Muscle of leg (tissue), 11 donors: ENCODE data around the gene XRCC1. TPM values are rescaled to one million over a fixed set of nuclear protein-coding genes. Genes with fewer than 3 reads are reported as not detected.
"Not testable (repeated sequence)": the region's sequence is repeated elsewhere in the genome, so short reads cannot be mapped to it uniquely, and the experiment has no call there.

ENCODE experiments used
- DNase-seq: peaks from one replicate; pipeline ENCODE4 v3.0.0; 2013
- H3K27ac ChIP-seq: one replicate; pipeline ENCODE4 v1.5.1; 2013; ENCODE audit warnings: mild to moderate bottlenecking, low read length, control low read depth
- H3K27me3 ChIP-seq: one replicate; pipeline ENCODE4 v1.6.1; 2013; ENCODE audit warnings: low read length; ENCODE audit not compliant: control insufficient read depth, insufficient read depth
- H3K36me3 ChIP-seq: one replicate; pipeline ENCODE4 v1.6.1; 2013; ENCODE audit warnings: low read length; ENCODE audit not compliant: control insufficient read depth, insufficient read depth
- H3K4me1 ChIP-seq: one replicate; pipeline ENCODE4 v1.6.1; 2013; ENCODE audit warnings: low read length; ENCODE audit not compliant: control insufficient read depth, insufficient read depth
- H3K4me3 ChIP-seq: one replicate; pipeline ENCODE4 v1.5.1; 2013; ENCODE audit warnings: low read length, control low read depth
- H3K9me3 ChIP-seq: replicated peaks from 2 replicates; pipeline ENCODE4 v1.6.1; 2013; ENCODE audit warnings: low read depth, low read length; ENCODE audit not compliant: control insufficient read depth
- WGBS: methylation state at CpG from one replicate; pipeline ENCODE4 v1.1.5; 2013; ENCODE audit warnings: missing lambda C conversion rate; ENCODE audit not compliant: insufficient coverage; 5-methylcytosine and 5-hydroxymethylcytosine counted together
- polyA plus RNA-seq, 8 donors: library from polyadenylated mRNA; unstranded; fragments of 120-200 nt; gene quantifications; one replicate each; pipeline versions ENCODE4 v1.2.1 to v1.2.3, GENCODE V29; 2013; ENCODE audit warnings: inconsistent platforms in 1 of 8, low replicate concordance in 1 of 8; ENCODE audit not compliant: insufficient read length in 8 of 8, insufficient read depth in 1 of 8
- total RNA-seq: library from RNA; stranded (reverse); fragments of 120-200 nt; gene quantifications from one replicate; pipeline ENCODE4 v1.2.4, GENCODE V29; 2013

Gene XRCC1
- total and polyA plus RNA-seq, 9 donors, result 27.7 to 42.5 (median 34.8) TPM

DNA sequence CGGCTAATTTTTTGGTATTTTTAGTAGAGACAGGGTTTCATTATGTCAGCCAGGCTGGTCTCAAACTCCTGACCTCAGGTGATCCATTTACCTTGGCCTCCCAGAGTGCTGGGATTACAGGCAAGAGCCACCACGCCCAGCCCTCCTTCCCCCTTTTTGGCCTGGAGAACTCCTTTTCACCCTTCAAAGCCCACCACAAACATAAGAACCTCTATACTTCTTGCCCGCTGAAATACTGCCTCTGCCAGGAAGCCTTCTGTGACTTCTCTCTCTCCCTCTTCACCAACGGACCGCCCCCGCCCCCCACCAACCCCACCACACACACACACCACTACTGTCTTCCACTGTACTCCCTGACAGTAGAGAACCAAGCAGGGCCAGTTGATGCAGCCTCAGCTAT is 41.6 kb upstream of the XRCC1 start:
- DNase-seq, result no peak
- no peak overlapping the region for H3K4me3 ChIP-seq
- H3K4me1 ChIP-seq, result peaks cover 12% of the 10 kb centered on the region
- H3K36me3 ChIP-seq, result peaks cover 22% of the 10 kb centered on the region
- no peaks in the 10 kb centered on the region for H3K27me3 ChIP-seq
- 100% methylated on average over 2 of the region's 6 CpGs for WGBS
- H3K9me3 ChIP-seq, result no peaks in the 10 kb centered on the region
- H3K27ac ChIP-seq, result no peak overlapping the region

DNA sequence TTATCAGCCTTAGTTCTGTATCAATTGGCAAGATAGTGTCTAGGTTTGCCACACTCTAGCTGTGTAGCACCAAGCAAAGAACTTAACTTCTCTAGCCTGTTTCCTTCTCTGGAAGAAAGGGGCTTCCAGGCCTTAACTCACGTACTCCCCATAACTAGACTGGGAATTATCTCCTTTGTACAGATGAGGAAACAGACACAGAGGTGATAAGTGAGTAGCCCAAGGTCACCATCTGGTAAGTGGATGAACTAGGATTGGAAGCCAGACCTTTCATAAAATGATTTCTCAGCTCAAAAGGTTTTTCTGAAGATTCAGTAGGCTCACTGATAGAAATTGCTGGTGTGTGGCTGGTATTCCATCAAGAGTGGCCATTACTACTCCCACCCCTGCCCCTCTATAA is 41.0 kb upstream of the XRCC1 start:
- Histone ChIP-seq H3K9me3 (no peaks in the 10 kb centered on the region), H3K4me3 (no peak overlapping the region), H3K4me1 (peaks cover 12% of the 10 kb centered on the region), H3K27ac (no peak overlapping the region), H3K36me3 (peaks cover 28% of the 10 kb centered on the region), H3K27me3 (no peaks in the 10 kb centered on the region)
- WGBS, result no CpG with 5 or more reads among the region's 1 CpG
- no peak for DNase-seq

DNA sequence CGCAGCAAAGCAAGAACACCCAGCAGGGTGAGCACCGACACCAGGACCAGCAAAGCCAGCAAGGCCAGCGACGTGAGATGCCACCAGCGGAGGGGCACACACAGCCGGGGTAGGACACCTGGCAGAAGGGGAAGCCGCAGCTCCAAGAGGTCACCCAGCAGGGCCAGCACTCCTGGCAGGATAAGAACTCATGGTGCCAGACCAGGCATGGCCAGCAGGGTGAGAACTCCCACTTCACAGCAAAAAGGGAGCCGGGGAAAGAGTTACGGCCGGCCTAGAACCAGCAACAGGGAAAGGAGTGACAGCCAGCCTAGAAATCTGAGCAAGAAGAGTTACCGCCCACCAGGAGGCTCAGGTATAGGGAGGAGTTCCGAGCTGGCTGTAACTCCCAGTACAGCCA is 37.0 kb upstream of the XRCC1 start:
- Histone ChIP-seq H3K4me1 (no peaks in the 10 kb centered on the region), H3K4me3 (no peak overlapping the region), H3K36me3 (peaks cover 48% of the 10 kb centered on the region), H3K9me3 (no peaks in the 10 kb centered on the region), H3K27me3 (no peaks in the 10 kb centered on the region), H3K27ac (no peak overlapping the region)
- 94% methylated on average over 10 of the region's 12 CpGs for WGBS
- no peak for DNase-seq

DNA sequence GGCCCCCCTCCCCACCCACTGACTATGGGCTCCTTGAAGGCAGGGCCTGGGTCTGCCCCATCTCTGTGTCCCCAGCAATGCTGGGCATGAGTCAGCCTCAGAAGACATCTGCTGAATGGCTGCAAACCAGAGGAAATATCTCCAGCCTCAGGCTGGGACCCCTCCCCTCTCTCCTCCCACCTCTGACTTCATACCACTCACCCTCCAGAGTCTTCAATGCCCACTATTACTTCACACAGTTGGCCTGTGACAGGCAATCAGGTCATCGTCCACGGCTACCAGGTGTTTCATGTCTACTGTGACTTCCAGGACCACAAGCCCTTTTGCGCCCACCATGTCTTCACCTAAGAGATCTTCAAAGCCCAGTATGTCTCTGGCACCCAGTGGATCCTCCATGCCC is 36.5 kb upstream of the XRCC1 start, which contains the start of gene SRRM5:
SRRM5 (plus strand) TSS at position 301 of the 400 bp plus-strand sequence; CDS start at position 335, 34 bp downstream.
- WGBS, result 94% methylated on average over 3 of the region's 3 CpGs
- peaks cover 52% of the 10 kb centered on the region for H3K36me3 ChIP-seq

DNA sequence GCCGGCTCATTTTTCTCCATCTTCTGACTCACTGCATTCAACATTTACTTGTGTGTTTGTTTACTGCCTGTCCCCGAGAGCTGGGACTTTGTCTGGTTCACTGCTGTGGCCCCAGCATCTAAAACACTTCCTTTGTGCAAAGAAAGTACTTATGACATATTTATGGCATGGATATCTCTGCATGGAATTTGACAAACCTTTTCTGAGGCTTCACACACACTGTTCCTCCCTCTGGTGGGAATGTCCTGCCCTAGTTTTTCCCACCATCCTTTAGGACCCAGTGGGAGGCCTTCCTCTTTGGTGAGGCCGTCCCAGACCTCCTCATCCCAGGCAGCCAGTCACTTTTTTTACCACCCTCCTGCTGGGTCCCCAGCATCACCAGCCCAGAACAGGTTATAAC is 35.2 kb upstream of the XRCC1 start:
- Histone ChIP-seq H3K4me1 (no peaks in the 10 kb centered on the region), H3K36me3 (peaks cover 61% of the 10 kb centered on the region), H3K9me3 (no peaks in the 10 kb centered on the region), H3K4me3 (no peak overlapping the region), H3K27me3 (no peaks in the 10 kb centered on the region), H3K27ac (no peak overlapping the region)
- no peak for DNase-seq
- 60% methylated on average over 1 of the region's 3 CpGs for WGBS

More for the DNA sequence above, 36.5 kb upstream of the XRCC1 start, which contains the start of gene SRRM5:
- no peak for DNase-seq
- no peak within 1 kb of the TSS for H3K27ac ChIP-seq
- no peaks in the 10 kb centered on the region for H3K9me3 ChIP-seq
- H3K27me3 ChIP-seq, result no peaks in the 10 kb centered on the region
- no peaks in the 10 kb centered on the region for H3K4me1 ChIP-seq
- H3K4me3 ChIP-seq, result no peak within 1 kb of the TSS

DNA sequence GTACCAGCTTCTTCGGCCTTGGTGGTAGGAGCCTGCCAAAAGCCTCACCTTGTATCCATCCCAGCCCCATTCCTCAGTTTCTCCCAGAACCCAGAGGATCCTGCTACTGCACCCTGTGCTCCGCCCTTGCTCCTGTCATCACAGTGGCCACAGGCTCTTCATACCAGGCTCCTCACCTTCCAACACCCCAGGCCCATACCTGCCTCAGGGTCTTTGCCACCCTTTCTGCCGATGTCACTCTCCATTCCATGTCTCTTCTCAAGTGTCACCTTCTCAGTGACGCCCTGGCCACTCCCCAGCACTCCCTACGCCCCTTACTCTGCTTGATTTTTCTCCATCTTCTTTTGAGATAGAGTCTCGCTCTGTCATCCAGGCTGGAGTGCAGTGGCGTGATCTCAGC is 34.5 kb upstream of the XRCC1 start:
- 79% methylated on average over 7 of the region's 7 CpGs for WGBS
- Histone ChIP-seq H3K9me3 (no peaks in the 10 kb centered on the region), H3K4me1 (no peaks in the 10 kb centered on the region), H3K4me3 (no peak overlapping the region), H3K27ac (no peak overlapping the region), H3K36me3 (peaks cover 63% of the 10 kb centered on the region), H3K27me3 (no peaks in the 10 kb centered on the region)
- no peak for DNase-seq

DNA sequence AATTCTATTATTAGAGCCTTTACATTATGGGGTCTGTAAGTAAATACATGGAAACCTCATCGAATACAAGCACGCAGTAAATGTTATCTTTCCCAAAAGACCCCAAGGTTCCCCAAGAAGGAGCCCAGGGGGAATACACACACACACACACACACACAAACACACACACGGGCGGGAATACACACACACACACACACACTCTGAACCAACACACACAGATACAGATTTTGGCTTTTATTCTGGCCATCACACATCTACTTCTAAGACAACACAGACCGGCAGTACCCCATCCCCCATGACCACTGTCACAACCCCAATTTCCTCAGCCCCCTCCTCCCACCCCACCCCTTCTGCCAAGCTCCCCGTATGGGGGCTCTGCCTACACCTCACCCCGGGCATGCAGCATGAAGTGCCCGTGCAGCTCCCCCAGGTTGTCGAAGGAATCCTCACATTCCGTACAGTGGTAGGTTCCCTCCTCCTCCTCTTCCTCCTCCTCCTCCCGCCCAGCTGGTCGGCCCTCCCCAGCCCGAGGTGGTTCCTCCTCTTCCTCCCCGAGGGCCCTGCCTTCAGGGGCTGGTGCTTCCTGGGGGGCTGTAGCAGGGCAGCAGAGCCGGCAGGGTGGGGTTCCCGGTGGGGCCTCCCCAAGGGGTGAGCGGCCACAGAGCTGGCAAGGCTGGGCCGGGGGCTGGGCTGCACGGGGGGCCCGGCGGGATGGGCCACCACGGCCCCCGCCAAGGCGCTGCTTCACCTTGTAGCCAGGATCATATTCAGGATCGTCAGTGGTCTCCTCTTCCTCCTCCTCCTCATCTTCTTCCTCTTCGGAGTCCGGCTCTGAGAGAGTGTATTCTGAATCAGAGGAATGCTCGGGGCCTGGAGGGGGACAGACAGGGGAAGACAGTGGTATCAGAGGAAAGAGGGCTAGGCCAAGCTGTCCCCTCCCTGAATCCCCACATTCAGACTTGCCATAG is 32.2 kb upstream of the XRCC1 start:
- Histone ChIP-seq H3K36me3 (peaks cover 47% of the 10 kb centered on the region), H3K4me3 (no peak overlapping the region), H3K9me3 (no peaks in the 10 kb centered on the region), H3K27me3 (no peaks in the 10 kb centered on the region), H3K4me1 (no peaks in the 10 kb centered on the region), H3K27ac (no peak overlapping the region)
- WGBS, result 82% methylated on average over 15 of the region's 28 CpGs
- no peak for DNase-seq

DNA sequence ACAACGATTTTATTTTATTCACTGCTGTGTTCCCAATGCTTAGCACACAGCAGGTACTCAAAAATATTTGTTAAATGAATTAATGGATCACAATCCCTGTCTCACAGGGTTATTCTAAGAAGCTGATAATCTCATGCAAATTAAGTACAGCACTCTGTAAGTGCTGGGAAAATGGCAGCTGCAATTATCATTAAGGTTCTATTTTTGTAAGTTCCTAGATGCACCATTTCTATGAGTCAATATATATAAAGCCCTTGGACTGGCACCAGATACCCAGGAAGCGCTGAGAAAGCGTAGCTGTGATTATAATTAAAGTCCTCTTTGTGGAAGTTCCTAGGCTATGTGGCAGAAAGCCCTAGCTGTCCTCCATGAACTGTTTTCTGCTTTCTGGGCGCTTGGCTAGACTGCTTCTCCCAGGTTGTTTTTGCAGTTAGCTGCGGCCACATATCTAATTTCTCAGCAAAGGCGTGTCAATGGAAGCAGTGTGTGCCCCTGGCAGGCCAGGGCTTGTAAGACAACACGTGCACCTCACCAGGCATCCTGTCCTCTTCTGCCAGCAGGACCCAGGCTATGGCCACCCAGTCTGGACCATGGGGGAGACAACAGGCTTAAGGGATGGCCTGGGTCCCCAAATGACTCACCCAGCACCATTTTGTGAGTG is 31.4 kb upstream of the XRCC1 start:
- no peaks in the 10 kb centered on the region for H3K9me3 ChIP-seq
- peak overlapping the region; percentile 55 for H3K27ac ChIP-seq
- H3K4me3 ChIP-seq, result no peak overlapping the region
- DNase-seq, result peak; percentile 75
- WGBS, result 83% methylated on average over 4 of the region's 7 CpGs
- H3K4me1 ChIP-seq, result no peaks in the 10 kb centered on the region
- H3K36me3 ChIP-seq, result peaks cover 42% of the 10 kb centered on the region
- H3K27me3 ChIP-seq, result no peaks in the 10 kb centered on the region

DNA sequence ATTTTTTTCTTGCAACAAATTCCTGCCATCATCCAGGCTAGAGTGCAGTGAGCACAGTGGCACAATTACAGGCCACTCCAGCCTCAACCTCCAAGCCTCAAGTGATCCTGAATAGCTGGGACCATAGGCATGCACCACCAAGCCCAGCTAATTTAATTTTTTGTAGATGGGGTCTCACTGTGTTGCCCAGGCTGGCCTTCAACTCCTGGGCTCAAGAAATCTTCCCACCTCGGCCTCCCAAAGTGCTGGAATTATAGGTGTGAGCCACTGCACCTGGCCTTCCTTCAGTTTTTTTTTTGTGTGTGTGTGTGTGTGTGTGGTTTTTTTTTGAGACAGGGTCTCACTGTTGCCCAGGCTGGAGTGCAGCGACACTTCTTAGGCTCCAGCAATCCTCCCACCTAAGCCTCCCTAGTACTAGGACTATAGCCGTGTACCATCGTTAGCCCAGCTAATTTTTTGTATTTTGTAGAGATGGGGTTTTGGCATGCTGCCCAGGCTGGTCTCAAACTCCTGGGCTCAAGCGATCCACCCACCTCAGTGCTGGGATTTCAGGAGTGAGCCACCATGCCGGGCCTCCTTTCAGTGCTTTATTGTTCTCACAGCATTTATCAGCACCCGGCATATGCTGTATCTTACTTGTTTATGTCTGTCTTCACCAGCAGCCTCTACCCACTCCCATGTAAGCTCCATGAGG is 30.7 kb upstream of the XRCC1 start:
- H3K27me3 ChIP-seq, result no peaks in the 10 kb centered on the region
- no peak overlapping the region for H3K4me3 ChIP-seq
- peaks cover 43% of the 10 kb centered on the region for H3K36me3 ChIP-seq
- H3K9me3 ChIP-seq, result no peaks in the 10 kb centered on the region
- DNase-seq, result no peak
- H3K27ac ChIP-seq, result peak overlapping the region; percentile 29
- 62% methylated on average over 2 of the region's 7 CpGs for WGBS
- no peaks in the 10 kb centered on the region for H3K4me1 ChIP-seq

DNA sequence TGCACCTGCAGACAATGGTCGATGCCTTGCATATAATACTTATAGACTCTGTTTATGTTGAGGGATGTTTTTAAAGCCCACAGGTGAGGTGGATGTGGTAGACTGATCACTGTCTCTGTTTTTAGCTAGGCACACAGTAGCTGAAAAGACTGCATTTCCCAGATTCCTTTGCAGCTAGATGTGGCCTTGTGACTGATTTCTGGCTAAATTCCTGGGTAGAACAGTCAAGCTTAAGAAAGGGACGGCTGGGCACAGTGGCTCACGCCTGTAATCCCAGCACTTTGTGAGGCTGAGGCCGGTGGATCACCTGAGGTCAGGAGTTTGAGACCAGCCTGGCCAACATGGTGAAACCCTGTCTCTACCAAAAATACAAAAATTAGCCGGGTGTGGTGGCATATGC is 25.0 kb upstream of the XRCC1 start:
- H3K27me3 ChIP-seq, H3K4me3 ChIP-seq, H3K9me3 ChIP-seq, DNase-seq, H3K27ac ChIP-seq: not testable (repeated sequence)
- H3K4me1 ChIP-seq, result peaks cover 14% of the 10 kb centered on the region
- peaks cover 37% of the 10 kb centered on the region for H3K36me3 ChIP-seq
- 69% methylated on average over 2 of the region's 5 CpGs for WGBS
